Occipital lobe (tissue), 2 donors: Measurements from ENCODE around the gene ERBIN. TPM values are rescaled to one million over a fixed set of nuclear protein-coding genes. Genes with fewer than 3 reads are reported as not detected.
"Not testable (repeated sequence)": the region's sequence is repeated elsewhere in the genome, so short reads cannot be mapped to it uniquely, and the experiment has no call there.

Experiments
- DNase-seq: peaks from one replicate; lab custom pipeline; 2025; lab: John Stamatoyannopoulos, UW
- total RNA-seq: library from RNA; depleted of rRNA; stranded (reverse); fragments of >200 nt; gene quantifications from one replicate; pipeline ENCODE4 v1.2.3, GENCODE V29; 2014

ERBIN gene
- total RNA-seq, 1 donor from 2014 or later: 88.3 TPM

GRCh38 chr5:65957703-65958102, 31.3 kb downstream of the ERBIN start:
- DNase-seq: not testable (repeated sequence)

DNA sequence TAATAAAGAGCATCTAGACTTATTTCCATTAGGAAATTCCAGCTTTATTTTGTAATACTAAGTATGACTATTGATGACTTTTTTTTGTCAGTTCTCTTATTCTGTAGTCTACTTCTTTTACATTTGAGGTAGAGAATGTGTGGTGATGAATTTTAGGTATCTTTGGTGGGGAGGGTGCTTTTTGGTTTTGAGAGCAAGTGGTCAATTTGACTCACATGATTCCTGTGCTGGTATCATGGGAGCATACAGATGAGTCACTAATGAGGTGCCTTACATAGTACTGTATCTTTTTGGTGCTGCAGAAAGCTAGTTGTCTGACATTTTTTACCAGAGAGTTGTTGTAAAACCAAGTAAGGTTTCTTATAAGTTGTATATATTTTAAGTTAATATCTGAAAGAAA, 35.3 kb downstream of the ERBIN start:
- DNase-seq: no peak

GRCh38 chr5:65967288-65968066, 41.1 kb downstream of the ERBIN start:
- no peak for DNase-seq

GRCh38 chr5:65969539-65970393, 43.4 kb downstream of the ERBIN start:
- DNase-seq: no peak

DNA sequence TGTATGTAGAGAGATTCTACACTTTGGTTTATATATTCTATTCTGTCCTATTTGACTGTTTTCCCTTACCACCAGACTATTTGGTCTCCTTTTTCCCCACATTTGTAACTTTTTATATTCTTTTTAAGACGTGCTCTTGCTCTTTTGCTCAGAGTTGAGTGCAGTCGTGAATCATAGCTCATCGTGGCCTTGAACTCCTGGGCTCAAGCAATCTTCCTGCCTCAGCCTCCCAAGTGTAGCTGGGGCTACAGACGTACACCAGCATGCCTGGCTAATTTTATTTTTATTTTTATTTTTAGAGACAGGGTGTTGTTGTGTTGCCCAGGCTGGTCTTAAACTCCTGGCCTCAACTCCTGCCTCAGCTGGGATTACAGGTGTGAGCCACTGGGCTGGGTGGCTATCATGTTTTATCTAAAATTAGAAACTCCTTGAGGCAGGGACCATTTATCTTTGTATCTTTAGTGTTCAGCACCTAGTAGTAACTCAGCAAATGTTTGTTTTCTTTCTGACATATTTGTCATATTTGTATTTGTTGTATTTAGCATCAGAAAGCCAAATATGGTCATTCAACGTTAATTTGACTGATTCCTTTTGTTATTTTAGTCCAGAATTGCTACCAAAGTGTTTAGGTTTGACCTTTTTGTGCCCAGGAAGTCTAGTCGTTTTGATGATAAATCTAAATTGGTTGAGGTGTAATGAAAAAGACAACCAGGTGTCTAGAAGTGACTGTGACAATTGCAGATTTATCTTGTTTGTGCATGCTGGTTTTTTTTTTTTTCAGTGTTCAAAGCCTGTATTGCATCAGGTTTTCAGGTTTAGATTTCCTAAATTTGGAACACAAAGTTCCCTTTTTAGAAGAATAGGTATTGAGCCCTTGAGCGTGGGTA, 44.3 kb downstream of the ERBIN start:
- DNase-seq: no peak

DNA sequence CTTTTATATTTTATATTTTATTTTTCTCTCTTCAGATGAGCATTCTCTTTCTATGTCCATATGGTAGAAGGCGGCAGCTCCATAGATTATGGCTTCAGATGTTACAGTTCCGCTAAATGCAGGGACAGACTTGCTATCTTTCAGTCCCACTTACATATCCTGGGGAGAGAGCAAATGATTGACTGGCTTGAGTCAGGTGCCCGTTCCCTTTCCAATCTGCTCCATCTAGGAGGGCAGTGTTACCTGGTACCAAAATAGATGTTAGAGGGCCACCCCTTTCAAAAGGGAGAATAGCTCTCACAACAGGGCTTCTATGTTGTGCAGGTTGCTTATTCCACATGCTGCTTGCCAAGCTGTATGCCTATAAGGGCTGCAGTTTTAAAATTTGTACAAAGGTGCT, 45.3 kb downstream of the ERBIN start:
- no peak for DNase-seq

DNA sequence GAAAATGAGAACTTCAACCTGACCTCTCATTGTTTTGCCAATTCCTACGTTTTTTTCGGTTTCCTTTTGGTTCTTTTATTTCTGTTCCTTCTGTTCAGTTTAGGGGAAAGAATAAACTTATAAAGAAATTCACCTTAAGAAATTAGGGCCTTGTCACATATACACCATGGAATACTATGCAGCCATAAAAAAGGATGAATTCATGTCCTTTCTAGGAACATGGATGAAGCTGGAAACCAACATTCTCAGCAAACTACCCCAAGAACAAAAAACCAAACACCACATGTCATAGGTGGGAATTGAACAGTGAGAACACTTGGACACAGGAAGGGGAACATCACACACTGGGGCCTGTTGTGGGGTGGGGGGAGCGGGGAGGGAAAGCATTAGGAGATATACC, 46.5 kb downstream of the ERBIN start:
- not testable (repeated sequence) for DNase-seq

DNA sequence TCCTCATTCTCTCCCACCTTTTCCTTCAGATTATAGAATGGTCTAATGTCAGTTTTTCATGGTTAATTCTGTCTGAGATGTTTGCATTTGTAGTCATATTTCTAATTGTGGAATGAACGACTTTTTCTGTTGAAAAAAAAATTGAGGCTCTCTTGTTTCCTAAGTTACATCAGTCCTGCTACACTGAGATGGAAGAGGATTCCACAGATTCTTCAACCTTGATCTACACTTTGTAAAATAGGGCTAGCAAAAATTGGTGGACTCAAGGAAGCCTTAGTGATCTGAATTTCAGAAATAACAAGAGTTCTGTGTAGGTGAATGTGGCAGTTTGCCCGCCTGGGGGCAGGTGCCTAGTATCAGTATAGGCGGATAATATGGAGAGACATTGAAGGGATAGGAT, 51.9 kb downstream of the ERBIN start:
- DNase-seq: no peak

- no peak for DNase-seq
These were observed 55.2 kb downstream of the ERBIN start for GRCh38 chr5:65981548-65981947.

DNA sequence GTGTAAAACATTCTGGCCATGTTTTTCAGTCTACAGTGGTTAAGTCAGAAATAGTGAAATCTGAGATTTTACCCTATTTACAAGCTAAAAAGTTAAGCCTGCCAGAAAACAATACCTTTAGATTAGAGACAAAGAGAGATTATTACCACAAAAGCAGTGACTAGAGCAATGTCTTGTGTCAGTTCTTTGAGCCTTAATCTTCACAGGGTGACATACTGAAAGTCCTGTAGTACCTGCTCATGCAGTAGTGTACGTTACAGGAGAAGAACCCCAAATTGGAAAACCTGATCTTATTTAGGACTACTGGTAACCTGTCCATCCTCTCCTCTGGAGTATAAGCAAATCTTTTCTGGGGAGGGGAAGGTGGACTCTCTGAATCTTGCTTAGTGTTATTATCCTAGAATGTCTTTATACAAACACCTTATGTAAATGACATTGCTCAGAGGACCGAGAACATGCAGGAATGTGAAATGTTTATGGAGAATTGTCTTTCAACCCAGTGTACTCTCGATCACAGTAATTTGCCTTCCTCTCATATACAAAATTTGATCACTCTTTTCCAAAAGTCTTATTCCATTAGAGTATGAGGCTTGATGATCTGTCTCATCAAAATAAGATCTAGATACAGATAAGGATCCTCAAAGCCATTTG, 55.7 kb downstream of the ERBIN start:
- DNase-seq: no peak

GRCh38 chr5:65982635-65983034, 56.3 kb downstream of the ERBIN start:
- no peak for DNase-seq

GRCh38 chr5:65984098-65984885, 57.9 kb downstream of the ERBIN start:
- DNase-seq: no peak

DNA sequence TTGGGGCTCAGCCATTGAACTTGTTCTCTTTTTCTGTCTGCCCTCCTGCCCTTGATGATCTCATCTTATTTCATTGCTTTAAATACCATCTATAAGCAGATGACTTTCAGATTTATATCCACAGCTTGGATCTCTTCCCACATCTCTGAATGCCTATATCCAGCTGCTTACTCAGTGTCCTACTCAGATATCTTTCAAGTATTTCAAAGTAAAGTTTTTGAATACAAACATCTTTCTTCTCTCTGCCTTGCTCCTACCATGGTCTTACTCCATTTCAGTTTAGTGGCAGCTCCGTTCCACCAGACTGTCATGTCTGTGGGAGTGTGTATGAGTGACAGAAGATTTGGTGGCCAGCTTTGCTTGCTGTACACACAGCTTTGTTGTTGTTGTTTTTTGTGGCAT, 59.7 kb downstream of the ERBIN start:
- no peak for DNase-seq

DNA sequence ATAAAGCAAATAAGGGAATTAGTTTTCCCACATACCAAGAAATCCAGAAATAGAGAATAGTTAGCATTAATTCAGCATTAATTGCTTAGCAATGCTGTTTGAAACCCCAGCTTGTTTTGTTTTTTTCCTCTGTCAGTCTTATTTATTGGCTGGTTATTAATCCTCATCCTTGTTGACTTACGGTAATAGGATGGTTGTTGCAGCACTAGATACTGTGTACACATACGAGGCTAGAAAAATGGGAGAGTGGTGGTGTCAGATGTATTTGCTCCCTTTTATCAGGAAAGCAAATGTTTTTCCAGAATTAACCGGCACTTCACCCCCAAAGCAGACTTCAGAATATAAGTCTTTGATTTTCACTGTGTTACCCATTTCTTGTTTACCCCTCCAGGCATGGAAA, 60.4 kb downstream of the ERBIN start:
- no peak for DNase-seq

- no peak for DNase-seq
These were observed 61.6 kb downstream of the ERBIN start for GRCh38 chr5:65987982-65988381.

DNA sequence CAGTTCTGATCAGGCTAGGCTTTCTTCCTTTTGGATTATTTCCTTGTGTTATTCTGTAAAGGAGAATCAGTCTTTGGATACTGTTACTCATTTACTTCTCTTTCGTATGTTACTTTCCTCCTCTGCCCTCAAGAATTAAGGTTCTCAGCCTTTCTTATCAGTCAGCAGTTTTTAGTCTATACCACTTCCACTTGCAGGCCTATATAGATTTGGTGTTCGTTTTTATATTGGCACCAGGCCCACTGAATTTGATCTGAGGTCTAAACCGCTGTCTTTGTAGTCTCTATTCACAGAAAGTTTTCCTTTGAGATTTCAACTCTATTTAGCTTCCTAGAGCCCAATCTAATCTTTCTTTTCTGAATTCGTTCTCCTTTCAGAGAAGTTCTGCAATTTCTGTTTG, 62.8 kb downstream of the ERBIN start:
- no peak for DNase-seq

DNA sequence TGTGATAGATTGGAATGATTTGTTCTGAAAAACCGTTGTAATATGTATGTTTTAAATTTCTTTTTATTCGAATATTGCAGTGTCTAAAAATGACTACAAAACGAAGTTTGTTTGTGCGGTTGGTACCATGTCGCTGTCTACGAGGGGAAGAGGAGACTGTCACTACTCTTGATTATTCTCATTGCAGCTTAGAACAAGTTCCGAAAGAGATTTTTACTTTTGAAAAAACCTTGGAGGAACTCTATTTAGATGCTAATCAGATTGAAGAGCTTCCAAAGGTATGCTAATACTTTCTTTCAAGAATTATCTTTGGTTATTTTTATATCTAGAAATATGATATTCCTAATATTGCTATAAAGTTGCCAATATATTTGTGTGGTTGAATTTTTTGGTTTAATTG, 66.3 kb downstream of the ERBIN start:
- no peak for DNase-seq

GRCh38 chr5:65994117-65994786, 67.9 kb downstream of the ERBIN start:
- no peak for DNase-seq

DNA sequence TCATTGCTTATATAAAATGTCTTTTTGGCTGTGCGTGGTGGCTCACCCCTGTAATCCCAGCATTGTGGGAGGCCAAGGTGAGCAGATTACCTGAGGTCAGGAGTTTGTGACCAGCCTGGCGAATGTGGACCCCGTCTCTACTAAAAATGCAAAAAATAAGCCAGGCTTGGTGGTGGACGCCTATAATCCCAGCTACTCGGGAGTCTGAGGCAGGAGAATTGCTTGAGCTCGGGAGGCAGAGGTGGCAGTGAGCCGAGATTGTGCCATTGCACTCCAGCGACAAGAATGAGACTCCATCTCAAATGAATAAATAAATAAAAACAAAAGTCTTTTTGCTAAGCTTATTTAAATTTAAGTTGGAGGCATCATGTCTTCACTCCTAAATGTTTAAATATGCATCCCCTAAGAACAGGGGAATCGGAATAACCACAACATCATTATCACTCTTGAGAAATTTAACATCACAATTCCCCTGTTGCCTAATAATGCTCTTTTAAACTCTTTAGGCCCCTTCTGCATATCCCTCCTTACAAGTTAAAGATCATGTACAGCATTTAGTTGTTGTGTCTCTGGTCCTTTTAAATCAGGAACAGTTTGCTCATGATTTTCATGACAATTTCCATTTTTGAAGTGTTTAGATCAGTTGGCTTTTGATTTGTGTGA, 72.8 kb downstream of the ERBIN start:
- DNase-seq: no peak
